Metanephros (tissue), 1 donor: ENCODE results near the gene NSL1. TPM values are rescaled to one million over a fixed set of nuclear protein-coding genes. Genes with fewer than 3 reads are reported as not detected.

Experiments used
- total RNA-seq: library from RNA; depleted of rRNA; stranded (reverse); fragments of >200 nt; gene quantifications from one replicate; pipeline ENCODE4 v1.2.3, GENCODE V29; 2014

NSL1 gene
- 50.6 TPM for total RNA-seq

GRCh38 chr1:212791676-212792395, at the start of gene NSL1, which contains the start of gene TATDN3:
Gene NSL1, minus strand, starts transcription at chr1:212791777. Its CDS starts 14 bp downstream, at chr1:212791763.
Gene TATDN3, plus strand, starts transcription at chr1:212791894. Its CDS starts 28 bp downstream, at chr1:212791922.

GRCh38 chr1:212699625-212700222, 91.9 kb downstream of the NSL1 start, which contains the start of gene BATF3:
Gene BATF3, minus strand, starts transcription at chr1:212699840. Its CDS starts 78 bp downstream, at chr1:212699762.

Other genes with a start within 250 kb of the NSL1 start
- 36.6 TPM for gene ATF3, start 183.0 kb downstream of the NSL1 start, total RNA-seq
- gene BATF3, start 91.9 kb downstream of the NSL1 start, total RNA-seq, result 1.9 TPM
- 13.0 TPM for gene TATDN3, start 117 bp upstream of the NSL1 start, total RNA-seq
- gene SPATA45, start 55.9 kb upstream of the NSL1 start, total RNA-seq, result 0.47 TPM
- gene FLVCR1, start 66.5 kb upstream of the NSL1 start, total RNA-seq, result 18.6 TPM
- 21.6 TPM for gene VASH2, start 158.8 kb upstream of the NSL1 start, total RNA-seq
- gene ANGEL2, start 224.1 kb upstream of the NSL1 start, total RNA-seq, result 54.5 TPM